ENCODE results near the gene CFAP161. TPM values are rescaled to one million over a fixed set of nuclear protein-coding genes. Genes with fewer than 3 reads are reported as not detected.

CFAP161 gene
- total RNA-seq, 1 experiment from 2014 or later: 2.7 TPM

DNA sequence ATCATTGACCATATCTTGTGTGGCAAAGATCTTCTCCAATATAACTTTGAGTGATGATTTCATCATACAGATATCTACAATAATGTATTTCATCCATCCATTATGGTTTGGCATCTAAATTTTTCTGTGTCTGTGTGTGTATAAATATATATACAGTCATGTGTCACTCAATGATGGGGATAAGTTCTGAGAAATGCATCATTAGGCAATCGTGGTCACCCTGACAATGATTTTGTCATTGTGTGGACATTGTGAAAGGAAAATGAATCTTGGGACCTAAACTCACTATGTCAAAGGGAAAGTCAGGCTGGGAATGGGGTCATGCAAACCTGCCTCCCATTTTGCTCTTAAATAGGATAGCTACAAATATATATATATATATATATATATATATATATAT is 12.4 kb downstream of the CFAP161 start:
- in situ Hi-C loops (cut with HindIII; ENCODE audit: low pct_unique_long_range_greater_than_20kb, low sequenced_read_pairs) (no loop called here), intact Hi-C loops (cut with micrococcal nuclease; ENCODE audit: unreplicated experiment) (no loop called here)
- ATAC-seq: no peak
- no TSS peak for BruUV-seq (replicated peaks)
- TF ChIP-seq POLR2AphosphoS5 (IDR thresholded peaks at IDR 0.05; ENCODE audit: low read depth, low read length) (no peak), SIN3A (IDR thresholded peaks at IDR 0.05; ENCODE audit: borderline replicate concordance, insufficient read depth, low read depth, low read length) (no peak), TCF7L2 (IDR thresholded peaks at IDR 0.05; ENCODE audit: low read depth, low read length) (no peak)
- TF ChIP-seq, protein P1, sequence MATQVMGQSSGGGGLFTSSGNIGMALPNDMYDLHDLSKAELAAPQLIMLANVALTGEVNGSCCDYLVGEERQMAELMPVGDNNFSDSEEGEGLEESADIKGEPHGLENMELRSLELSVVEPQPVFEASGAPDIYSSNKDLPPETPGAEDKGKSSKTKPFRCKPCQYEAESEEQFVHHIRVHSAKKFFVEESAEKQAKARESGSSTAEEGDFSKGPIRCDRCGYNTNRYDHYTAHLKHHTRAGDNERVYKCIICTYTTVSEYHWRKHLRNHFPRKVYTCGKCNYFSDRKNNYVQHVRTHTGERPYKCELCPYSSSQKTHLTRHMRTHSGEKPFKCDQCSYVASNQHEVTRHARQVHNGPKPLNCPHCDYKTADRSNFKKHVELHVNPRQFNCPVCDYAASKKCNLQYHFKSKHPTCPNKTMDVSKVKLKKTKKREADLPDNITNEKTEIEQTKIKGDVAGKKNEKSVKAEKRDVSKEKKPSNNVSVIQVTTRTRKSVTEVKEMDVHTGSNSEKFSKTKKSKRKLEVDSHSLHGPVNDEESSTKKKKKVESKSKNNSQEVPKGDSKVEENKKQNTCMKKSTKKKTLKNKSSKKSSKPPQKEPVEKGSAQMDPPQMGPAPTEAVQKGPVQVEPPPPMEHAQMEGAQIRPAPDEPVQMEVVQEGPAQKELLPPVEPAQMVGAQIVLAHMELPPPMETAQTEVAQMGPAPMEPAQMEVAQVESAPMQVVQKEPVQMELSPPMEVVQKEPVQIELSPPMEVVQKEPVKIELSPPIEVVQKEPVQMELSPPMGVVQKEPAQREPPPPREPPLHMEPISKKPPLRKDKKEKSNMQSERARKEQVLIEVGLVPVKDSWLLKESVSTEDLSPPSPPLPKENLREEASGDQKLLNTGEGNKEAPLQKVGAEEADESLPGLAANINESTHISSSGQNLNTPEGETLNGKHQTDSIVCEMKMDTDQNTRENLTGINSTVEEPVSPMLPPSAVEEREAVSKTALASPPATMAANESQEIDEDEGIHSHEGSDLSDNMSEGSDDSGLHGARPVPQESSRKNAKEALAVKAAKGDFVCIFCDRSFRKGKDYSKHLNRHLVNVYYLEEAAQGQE (IDR thresholded peaks at IDR 0.05; ENCODE audit: insufficient read depth in 1 of 2, low read depth in 2 of 2, low read length in 1 of 2): no peak
- TF ChIP-seq, protein P2, sequence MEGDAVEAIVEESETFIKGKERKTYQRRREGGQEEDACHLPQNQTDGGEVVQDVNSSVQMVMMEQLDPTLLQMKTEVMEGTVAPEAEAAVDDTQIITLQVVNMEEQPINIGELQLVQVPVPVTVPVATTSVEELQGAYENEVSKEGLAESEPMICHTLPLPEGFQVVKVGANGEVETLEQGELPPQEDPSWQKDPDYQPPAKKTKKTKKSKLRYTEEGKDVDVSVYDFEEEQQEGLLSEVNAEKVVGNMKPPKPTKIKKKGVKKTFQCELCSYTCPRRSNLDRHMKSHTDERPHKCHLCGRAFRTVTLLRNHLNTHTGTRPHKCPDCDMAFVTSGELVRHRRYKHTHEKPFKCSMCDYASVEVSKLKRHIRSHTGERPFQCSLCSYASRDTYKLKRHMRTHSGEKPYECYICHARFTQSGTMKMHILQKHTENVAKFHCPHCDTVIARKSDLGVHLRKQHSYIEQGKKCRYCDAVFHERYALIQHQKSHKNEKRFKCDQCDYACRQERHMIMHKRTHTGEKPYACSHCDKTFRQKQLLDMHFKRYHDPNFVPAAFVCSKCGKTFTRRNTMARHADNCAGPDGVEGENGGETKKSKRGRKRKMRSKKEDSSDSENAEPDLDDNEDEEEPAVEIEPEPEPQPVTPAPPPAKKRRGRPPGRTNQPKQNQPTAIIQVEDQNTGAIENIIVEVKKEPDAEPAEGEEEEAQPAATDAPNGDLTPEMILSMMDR (IDR thresholded peaks at IDR 0.05): no peak
- ChIA-PET POLR2A (no interaction called here), CTCF (no interaction called here)
- H3K9me3 ChIP-seq (ENCODE audit: control insufficient read depth, insufficient read depth, low read depth, low read length): no peaks in the 10 kb centered on the region
- DNase-seq (ENCODE audit: low read depth, low spot score): no peak
- H3K4me3 ChIP-seq (ENCODE audit: low read depth in 2 of 2, low read length in 2 of 2): no peak overlapping the region
- no peak overlapping the region for H3K27ac ChIP-seq (ENCODE audit: low read length)
- no peaks in the 10 kb centered on the region for H3K4me1 ChIP-seq (ENCODE audit: control insufficient read depth, insufficient read depth, low read length)
- no peaks in the 10 kb centered on the region for H3K36me3 ChIP-seq (ENCODE audit: control insufficient read depth, insufficient read depth, low read length)
- H3K27me3 ChIP-seq (ENCODE audit: control insufficient read depth, insufficient read depth, low read length): no peaks in the 10 kb centered on the region

DNA sequence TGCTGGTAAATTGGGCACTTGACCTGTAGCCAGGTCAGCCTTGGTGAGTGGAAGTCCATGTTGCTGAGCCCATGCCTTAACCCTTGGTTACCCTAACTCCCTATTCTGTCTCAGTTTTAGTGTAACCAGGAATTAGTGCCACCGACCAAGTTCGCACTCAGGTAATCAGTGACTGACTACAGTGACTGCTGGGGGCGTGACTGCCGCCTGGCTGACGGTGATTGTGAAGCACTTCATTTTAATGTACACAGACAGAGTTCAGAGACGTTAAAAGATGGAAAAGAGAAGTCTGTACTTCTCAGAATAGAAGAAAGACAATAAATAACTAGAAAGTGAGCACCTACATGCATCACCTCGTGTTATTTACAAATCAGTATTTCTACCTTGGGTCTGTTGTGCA is 17.3 kb downstream of the CFAP161 start:
- in situ Hi-C loops (cut with HindIII; ENCODE audit: low pct_unique_long_range_greater_than_20kb, low sequenced_read_pairs): no loop called here

More for the DNA sequence above, 17.3 kb downstream of the CFAP161 start:
- intact Hi-C loops (cut with micrococcal nuclease; ENCODE audit: unreplicated experiment): no loop called here
- no peaks in the 10 kb centered on the region for H3K9me3 ChIP-seq (ENCODE audit: control insufficient read depth, insufficient read depth, low read depth, low read length)
- ChIA-PET POLR2A (interaction anchor here (0.7 kb wide), 1 partner anchor 274 kb away, joined by 3 read pairs; no protein-coding TSS in a partner anchor), CTCF (interaction anchor here (1.2 kb wide), 1 partner anchor 115 kb away, joined by 3 read pairs; no protein-coding TSS in a partner anchor)
- no peak overlapping the region for H3K27ac ChIP-seq (ENCODE audit: low read length)
- H3K36me3 ChIP-seq (ENCODE audit: control insufficient read depth, insufficient read depth, low read length): no peaks in the 10 kb centered on the region
- H3K4me3 ChIP-seq (ENCODE audit: low read depth in 2 of 2, low read length in 2 of 2): no peak overlapping the region
- no peak for DNase-seq (ENCODE audit: low read depth, low spot score)
- no peaks in the 10 kb centered on the region for H3K4me1 ChIP-seq (ENCODE audit: control insufficient read depth, insufficient read depth, low read length)
- no TSS peak for BruUV-seq (replicated peaks)
- TF ChIP-seq TCF7L2 (IDR thresholded peaks at IDR 0.05; ENCODE audit: low read depth, low read length): no peak
- TF ChIP-seq POLR2AphosphoS5 (IDR thresholded peaks at IDR 0.05; ENCODE audit: low read depth, low read length): no peak
- TF ChIP-seq, protein P2 (IDR thresholded peaks at IDR 0.05): no peak
- no peak for ATAC-seq
- no peaks in the 10 kb centered on the region for H3K27me3 ChIP-seq (ENCODE audit: control insufficient read depth, insufficient read depth, low read length)
